GM23338 (cell line): ENCODE results near the gene BCAM. TPM values are rescaled to one million over a fixed set of nuclear protein-coding genes. Genes with fewer than 3 reads are reported as not detected.

Experiments
- ATAC-seq: fragments of 200-7000 bp; cut with Tn5 transposase; 3 replicates; pipeline ENCODE4 v1.9.1; 2020
- DNase-seq: peaks from one replicate; pipeline ENCODE4 v3.0.0-alpha.2; 2015; ENCODE audit warnings: low spot score
- H2AFZ ChIP-seq: fragments of 200-600 bp; sonication (generic); 2 replicates; pipeline ENCODE4 v1.8.0; 2016; ENCODE audit warnings: antibody characterized with exemption, mild to moderate bottlenecking, moderate library complexity
- H3F3A ChIP-seq: fragments of 200-600 bp; sonication (generic); replicated peaks from 2 replicates; pipeline ENCODE4 v1.8.0; 2017; ENCODE audit warnings: antibody characterized with exemption, mixed run types, low read depth
- H3K27ac ChIP-seq: fragments of 200-600 bp; sonication (generic); 2 replicates; pipeline ENCODE4 v1.6.1; 2016; ENCODE audit warnings: low read depth
- H3K27me3 ChIP-seq: fragments of 200-600 bp; sonication (generic); 2 replicates; pipeline ENCODE4 v1.8.0; 2016; ENCODE audit warnings: mild to moderate bottlenecking, mixed run types, moderate library complexity; ENCODE audit not compliant: insufficient read depth
- H3K36me3 ChIP-seq: fragments of 200-600 bp; sonication (generic); 2 replicates; pipeline ENCODE4 v1.8.0; 2016; ENCODE audit warnings: mild to moderate bottlenecking; ENCODE audit not compliant: insufficient read depth
- H3K4me1 ChIP-seq: fragments of 200-600 bp; sonication (generic); 2 replicates; pipeline ENCODE4 v1.8.0; 2016; ENCODE audit warnings: mild to moderate bottlenecking, moderate library complexity; ENCODE audit not compliant: insufficient read depth
- H3K4me2 ChIP-seq: fragments of 200-600 bp; sonication (generic); 2 replicates; pipeline ENCODE4 v1.7.1; 2017; ENCODE audit warnings: mixed run types
- H3K4me3 ChIP-seq: fragments of 200-600 bp; sonication (generic); 2 replicates; pipeline ENCODE4 v1.6.1; 2016; ENCODE audit warnings: mixed run types
- H3K79me2 ChIP-seq: fragments of 200-600 bp; sonication (generic); replicated peaks from 2 replicates; pipeline ENCODE4 v1.8.0; 2017; ENCODE audit warnings: mild to moderate bottlenecking; ENCODE audit not compliant: insufficient read depth
- H3K9me2 ChIP-seq: fragments of 200-600 bp; sonication (generic); 2 replicates; pipeline ENCODE4 v1.8.0; 2017; ENCODE audit not compliant: insufficient read depth
- H4K20me1 ChIP-seq: fragments of 200-600 bp; sonication (generic); replicated peaks from 2 replicates; pipeline ENCODE4 v1.8.0; 2017; ENCODE audit warnings: mild to moderate bottlenecking; ENCODE audit not compliant: insufficient read depth
- H3K27ac Mint-ChIP-seq: 2 replicates; pipeline ENCODE4 v1.8.0; 2020; ENCODE audit warnings: inconsistent platforms, mild to moderate bottlenecking, moderate library complexity, mixed read lengths
- H3K27me3 Mint-ChIP-seq: 3 replicates; pipeline ENCODE4 v1.8.0; 2022; ENCODE audit warnings: low read depth, mild to moderate bottlenecking, moderate library complexity, mixed read lengths, inconsistent platforms; ENCODE audit not compliant: insufficient read depth, poor library complexity
- H3K36me3 Mint-ChIP-seq: 3 replicates; pipeline ENCODE4 v1.8.0; 2021; ENCODE audit warnings: low read depth, mild to moderate bottlenecking, inconsistent platforms, moderate library complexity, mixed read lengths
- H3K4me1 Mint-ChIP-seq: 3 replicates; pipeline ENCODE4 v1.8.0; 2020; ENCODE audit warnings: mild to moderate bottlenecking, inconsistent platforms, mixed read lengths
- H3K4me3 Mint-ChIP-seq: 3 replicates; pipeline ENCODE4 v1.8.0; 2021; ENCODE audit warnings: moderate library complexity, mild to moderate bottlenecking, inconsistent platforms, mixed read lengths
- H3K9me3 Mint-ChIP-seq: 3 replicates; pipeline ENCODE4 v1.8.0; 2020; ENCODE audit warnings: moderate library complexity, mild to moderate bottlenecking, inconsistent platforms, mixed read lengths
- JUNB ChIP-seq: IDR thresholded peaks from one replicate; pipeline ENCODE4 v1.6.1; 2016; ENCODE audit warnings: antibody characterized with exemption; ENCODE audit not compliant: unreplicated experiment
- NANOG ChIP-seq: IDR thresholded peaks from 2 replicates; pipeline ENCODE4 v1.6.1; 2016; ENCODE audit warnings: antibody characterized with exemption, borderline replicate concordance
- ZNF114 ChIP-seq: fragments of 250-450 bp; sonication (Bioruptor Pico); IDR thresholded peaks from 2 replicates; pipeline ENCODE4 v1.5.0; 2020; ENCODE audit warnings: mild to moderate bottlenecking, moderate library complexity
- ZNF331 ChIP-seq: fragments of 250-450 bp; sonication (Bioruptor Pico); IDR thresholded peaks from 2 replicates; pipeline ENCODE4 v1.5.0; 2020; ENCODE audit warnings: low read depth, mild to moderate bottlenecking, moderate library complexity
- polyA plus RNA-seq: library from polyadenylated mRNA; unstranded; fragments of >200 nt; fragmentation: Nextera tagmentation; extraction: Ambion mirVana; gene quantifications from 2 replicates; pipeline ENCODE4 v1.2.1, GENCODE V29; 2016
- total RNA-seq: library from RNA; depleted of rRNA; stranded (reverse); fragments of >200 nt; shearing (Covaris generic); gene quantifications from 2 replicates; pipeline ENCODE4 v1.2.3, GENCODE V29; 2014
- TF ChIP-seq, protein P1 (sequence below): fragments of 250-450 bp; sonication (Bioruptor Pico); IDR thresholded peaks from 2 replicates; pipeline ENCODE4 v1.5.0; 2020; ENCODE audit warnings: mild to moderate bottlenecking, moderate library complexity

Gene BCAM
- total and polyA plus RNA-seq, 2 experiments from 2014 or later: 33.3 to 100 TPM

- TF ChIP-seq, protein P1, sequence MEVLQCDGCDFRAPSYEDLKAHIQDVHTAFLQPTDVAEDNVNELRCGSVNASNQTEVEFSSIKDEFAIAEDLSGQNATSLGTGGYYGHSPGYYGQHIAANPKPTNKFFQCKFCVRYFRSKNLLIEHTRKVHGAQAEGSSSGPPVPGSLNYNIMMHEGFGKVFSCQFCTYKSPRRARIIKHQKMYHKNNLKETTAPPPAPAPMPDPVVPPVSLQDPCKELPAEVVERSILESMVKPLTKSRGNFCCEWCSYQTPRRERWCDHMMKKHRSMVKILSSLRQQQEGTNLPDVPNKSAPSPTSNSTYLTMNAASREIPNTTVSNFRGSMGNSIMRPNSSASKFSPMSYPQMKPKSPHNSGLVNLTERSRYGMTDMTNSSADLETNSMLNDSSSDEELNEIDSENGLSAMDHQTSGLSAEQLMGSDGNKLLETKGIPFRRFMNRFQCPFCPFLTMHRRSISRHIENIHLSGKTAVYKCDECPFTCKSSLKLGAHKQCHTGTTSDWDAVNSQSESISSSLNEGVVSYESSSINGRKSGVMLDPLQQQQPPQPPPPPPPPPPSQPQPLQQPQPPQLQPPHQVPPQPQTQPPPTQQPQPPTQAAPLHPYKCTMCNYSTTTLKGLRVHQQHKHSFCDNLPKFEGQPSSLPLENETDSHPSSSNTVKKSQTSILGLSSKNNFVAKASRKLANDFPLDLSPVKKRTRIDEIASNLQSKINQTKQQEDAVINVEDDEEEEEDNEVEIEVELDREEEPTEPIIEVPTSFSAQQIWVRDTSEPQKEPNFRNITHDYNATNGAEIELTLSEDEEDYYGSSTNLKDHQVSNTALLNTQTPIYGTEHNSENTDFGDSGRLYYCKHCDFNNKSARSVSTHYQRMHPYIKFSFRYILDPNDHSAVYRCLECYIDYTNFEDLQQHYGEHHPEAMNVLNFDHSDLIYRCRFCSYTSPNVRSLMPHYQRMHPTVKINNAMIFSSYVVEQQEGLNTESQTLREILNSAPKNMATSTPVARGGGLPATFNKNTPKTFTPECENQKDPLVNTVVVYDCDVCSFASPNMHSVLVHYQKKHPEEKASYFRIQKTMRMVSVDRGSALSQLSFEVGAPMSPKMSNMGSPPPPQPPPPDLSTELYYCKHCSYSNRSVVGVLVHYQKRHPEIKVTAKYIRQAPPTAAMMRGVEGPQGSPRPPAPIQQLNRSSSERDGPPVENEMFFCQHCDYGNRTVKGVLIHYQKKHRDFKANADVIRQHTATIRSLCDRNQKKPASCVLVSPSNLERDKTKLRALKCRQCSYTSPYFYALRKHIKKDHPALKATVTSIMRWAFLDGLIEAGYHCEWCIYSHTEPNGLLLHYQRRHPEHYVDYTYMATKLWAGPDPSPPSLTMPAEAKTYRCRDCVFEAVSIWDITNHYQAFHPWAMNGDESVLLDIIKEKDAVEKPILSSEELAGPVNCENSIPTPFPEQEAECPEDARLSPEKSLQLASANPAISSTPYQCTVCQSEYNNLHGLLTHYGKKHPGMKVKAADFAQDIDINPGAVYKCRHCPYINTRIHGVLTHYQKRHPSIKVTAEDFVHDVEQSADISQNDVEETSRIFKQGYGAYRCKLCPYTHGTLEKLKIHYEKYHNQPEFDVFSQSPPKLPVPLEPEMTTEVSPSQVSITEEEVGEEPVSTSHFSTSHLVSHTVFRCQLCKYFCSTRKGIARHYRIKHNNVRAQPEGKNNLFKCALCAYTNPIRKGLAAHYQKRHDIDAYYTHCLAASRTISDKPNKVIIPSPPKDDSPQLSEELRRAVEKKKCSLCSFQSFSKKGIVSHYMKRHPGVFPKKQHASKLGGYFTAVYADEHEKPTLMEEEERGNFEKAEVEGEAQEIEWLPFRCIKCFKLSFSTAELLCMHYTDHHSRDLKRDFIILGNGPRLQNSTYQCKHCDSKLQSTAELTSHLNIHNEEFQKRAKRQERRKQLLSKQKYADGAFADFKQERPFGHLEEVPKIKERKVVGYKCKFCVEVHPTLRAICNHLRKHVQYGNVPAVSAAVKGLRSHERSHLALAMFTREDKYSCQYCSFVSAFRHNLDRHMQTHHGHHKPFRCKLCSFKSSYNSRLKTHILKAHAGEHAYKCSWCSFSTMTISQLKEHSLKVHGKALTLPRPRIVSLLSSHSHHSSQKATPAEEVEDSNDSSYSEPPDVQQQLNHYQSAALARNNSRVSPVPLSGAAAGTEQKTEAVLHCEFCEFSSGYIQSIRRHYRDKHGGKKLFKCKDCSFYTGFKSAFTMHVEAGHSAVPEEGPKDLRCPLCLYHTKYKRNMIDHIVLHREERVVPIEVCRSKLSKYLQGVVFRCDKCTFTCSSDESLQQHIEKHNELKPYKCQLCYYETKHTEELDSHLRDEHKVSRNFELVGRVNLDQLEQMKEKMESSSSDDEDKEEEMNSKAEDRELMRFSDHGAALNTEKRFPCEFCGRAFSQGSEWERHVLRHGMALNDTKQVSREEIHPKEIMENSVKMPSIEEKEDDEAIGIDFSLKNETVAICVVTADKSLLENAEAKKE (CRISPR knock-in tag): no peak
Measured at GRCh38 chr19:44792281-44792680, 16.6 kb upstream of the BCAM start (continued).

DNA sequence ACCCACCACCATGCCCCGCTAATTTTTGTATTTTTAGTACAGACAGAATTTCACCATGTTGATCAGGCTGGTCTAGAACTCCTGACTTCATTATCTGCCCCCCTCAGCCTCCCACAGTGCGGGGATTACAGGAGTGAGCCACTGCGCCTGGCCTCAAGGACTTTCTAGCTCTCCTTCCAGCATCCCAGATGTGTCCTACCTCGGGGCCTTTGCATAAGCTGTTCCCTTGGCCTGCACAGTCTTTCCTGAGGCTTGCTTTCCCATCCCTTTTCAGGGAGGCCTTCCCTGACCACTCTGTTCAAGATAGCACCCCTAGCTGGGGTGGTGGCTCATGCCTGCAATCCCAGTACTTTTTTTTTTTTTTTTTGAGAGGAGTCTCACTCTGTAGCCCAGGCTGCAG is 14.3 kb upstream of the BCAM start:
- TF ChIP-seq JUNB: no peak
- TF ChIP-seq NANOG: no peak
- no peak for TF ChIP-seq ZNF114
- TF ChIP-seq ZNF331 (CRISPR knock-in tag): no peak
- Histone ChIP-seq H3K79me2 (no peaks in the 10 kb centered on the region), H3F3A (peaks cover 14% of the 10 kb centered on the region; the same call in 1 of the 2 replicates), H3K4me3 (no peak overlapping the region), H3K4me1 (peaks cover 17% of the 10 kb centered on the region), H3K36me3 (0 out of 2 replicates have a peak, but pooled peaks cover 5% of the 10 kb centered on the region), H3K27me3 (no peaks in the 10 kb centered on the region), H3K9me2 (no peaks in the 10 kb centered on the region), H3K4me2 (no peak overlapping the region), H4K20me1 (no peaks in the 10 kb centered on the region), H3K27ac (no peak overlapping the region), H2AFZ (no peak overlapping the region)
- H3K4me3 Mint-ChIP-seq: no peak overlapping the region
- peaks cover 16% of the 10 kb centered on the region for H3K4me1 Mint-ChIP-seq
- H3K36me3 Mint-ChIP-seq: peaks cover 59% of the 10 kb centered on the region
- no peaks in the 10 kb centered on the region; the same call in 2 of the 3 replicates for H3K9me3 Mint-ChIP-seq
- ATAC-seq (no peak), DNase-seq (no peak)
- no peak overlapping the region for H3K27ac Mint-ChIP-seq
- peaks cover 18% of the 10 kb centered on the region for H3K27me3 Mint-ChIP-seq
